HFFc6 (cell line): ENCODE data around the gene SETD1A. TPM values are rescaled to one million over a fixed set of nuclear protein-coding genes. Genes with fewer than 3 reads are reported as not detected.
A peak's percentile ranks its signal among the peaks of the same experiment; 100 is the strongest.

Experiments
- DNase-seq: peaks from one replicate; pipeline ENCODE4 v3.0.0-alpha.2; 2018
- H3K27ac Mint-ChIP-seq: 2 replicates; pipeline ENCODE4 v1.8.0; 2020; ENCODE audit warnings: mild to moderate bottlenecking, mixed read lengths
- H3K27me3 Mint-ChIP-seq: 2 replicates; pipeline ENCODE4 v1.8.0; 2021; ENCODE audit warnings: mild to moderate bottlenecking, moderate library complexity, mixed read lengths; ENCODE audit not compliant: insufficient read depth
- H3K36me3 Mint-ChIP-seq: 2 replicates; pipeline ENCODE4 v1.8.0; 2021; ENCODE audit warnings: low read depth, mixed read lengths
- H3K4me1 Mint-ChIP-seq: 2 replicates; pipeline ENCODE4 v1.8.0; 2020; ENCODE audit warnings: low read depth, mixed read lengths
- H3K4me3 Mint-ChIP-seq: 2 replicates; pipeline ENCODE4 v1.8.0; 2020; ENCODE audit warnings: mild to moderate bottlenecking, moderate library complexity, mixed read lengths
- H3K9me3 Mint-ChIP-seq: 2 replicates; pipeline ENCODE4 v1.8.0; 2020; ENCODE audit warnings: mild to moderate bottlenecking, mixed read lengths
- total RNA-seq, 6 experiments: library from RNA; stranded (reverse); fragmentation: NEBNext Ultra II Directional; extraction: Animal tissue kit (Norgen Biotek cat#: 25700); gene quantifications; 2 replicates in 1 of 6; 3 replicates in 5 of 6; pipeline ENCODE4 v1.2.3, GENCODE V29; 2021
- TF ChIP-seq, protein P1 (sequence below): fragments of 200-600 bp; sonication (generic); IDR thresholded peaks from 2 replicates; pipeline ENCODE4 v1.5.0; 2021; ENCODE audit warnings: antibody characterized with exemption, mild to moderate bottlenecking

Gene SETD1A
- total RNA-seq, 6 experiments from 2014 or later, result 13.4 to 15.8 (median 14.4) TPM

DNA sequence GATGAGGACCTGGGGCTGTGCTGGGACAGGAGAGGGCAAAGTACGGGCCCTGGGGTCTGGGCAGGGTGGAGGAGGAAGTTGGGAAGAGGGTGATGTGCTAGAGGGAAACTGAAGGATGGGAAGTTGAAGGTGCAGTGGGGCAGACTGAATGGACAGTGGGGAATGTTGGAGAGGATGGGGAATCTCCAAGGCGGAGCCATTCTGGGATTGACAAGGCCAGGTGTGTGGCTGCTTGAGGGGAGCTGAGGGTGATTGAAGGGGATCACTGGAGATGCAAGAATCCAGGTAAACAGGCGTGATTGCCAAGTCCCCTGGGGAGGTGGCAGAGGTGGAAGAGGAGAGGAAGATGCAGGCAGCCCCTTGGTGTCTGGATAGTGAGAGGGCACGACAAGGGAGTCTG is 18.9 kb downstream of the SETD1A start:
- no peaks in the 10 kb centered on the region for H3K9me3 Mint-ChIP-seq
- TF ChIP-seq, protein P1, sequence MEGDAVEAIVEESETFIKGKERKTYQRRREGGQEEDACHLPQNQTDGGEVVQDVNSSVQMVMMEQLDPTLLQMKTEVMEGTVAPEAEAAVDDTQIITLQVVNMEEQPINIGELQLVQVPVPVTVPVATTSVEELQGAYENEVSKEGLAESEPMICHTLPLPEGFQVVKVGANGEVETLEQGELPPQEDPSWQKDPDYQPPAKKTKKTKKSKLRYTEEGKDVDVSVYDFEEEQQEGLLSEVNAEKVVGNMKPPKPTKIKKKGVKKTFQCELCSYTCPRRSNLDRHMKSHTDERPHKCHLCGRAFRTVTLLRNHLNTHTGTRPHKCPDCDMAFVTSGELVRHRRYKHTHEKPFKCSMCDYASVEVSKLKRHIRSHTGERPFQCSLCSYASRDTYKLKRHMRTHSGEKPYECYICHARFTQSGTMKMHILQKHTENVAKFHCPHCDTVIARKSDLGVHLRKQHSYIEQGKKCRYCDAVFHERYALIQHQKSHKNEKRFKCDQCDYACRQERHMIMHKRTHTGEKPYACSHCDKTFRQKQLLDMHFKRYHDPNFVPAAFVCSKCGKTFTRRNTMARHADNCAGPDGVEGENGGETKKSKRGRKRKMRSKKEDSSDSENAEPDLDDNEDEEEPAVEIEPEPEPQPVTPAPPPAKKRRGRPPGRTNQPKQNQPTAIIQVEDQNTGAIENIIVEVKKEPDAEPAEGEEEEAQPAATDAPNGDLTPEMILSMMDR, result no peak
- H3K4me1 Mint-ChIP-seq, result no peaks in the 10 kb centered on the region
- H3K36me3 Mint-ChIP-seq, result peaks cover 40% of the 10 kb centered on the region
- peaks cover 8% of the 10 kb centered on the region; the same call in 1 of the 2 replicates for H3K27me3 Mint-ChIP-seq
- DNase-seq, result no peak
- peak overlapping the region; percentile 64 for H3K27ac Mint-ChIP-seq
- H3K4me3 Mint-ChIP-seq, result no peak overlapping the region

DNA sequence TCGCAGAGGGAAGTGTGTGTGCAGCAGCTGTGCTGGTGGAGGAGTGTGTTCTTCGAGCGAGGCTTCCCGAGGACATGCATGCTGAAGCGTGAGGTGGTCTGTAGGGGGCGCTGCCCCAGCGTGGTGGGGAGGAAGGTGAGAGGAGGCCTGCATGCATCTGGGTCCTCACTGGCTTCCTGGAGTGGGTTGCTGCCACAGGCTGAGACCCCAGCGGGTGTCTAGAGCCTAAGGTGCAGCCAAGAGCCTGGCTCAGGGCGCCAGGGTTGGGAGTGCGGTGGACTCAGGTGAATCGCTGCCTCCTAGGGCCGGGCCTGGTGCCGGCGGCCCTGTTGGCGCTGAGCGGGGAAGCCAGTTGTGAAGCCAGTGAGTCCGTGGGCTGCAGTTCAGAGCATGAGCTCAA is 19.9 kb downstream of the SETD1A start:
- Mint-ChIP-seq H3K36me3 (peaks cover 34% of the 10 kb centered on the region), H3K9me3 (no peaks in the 10 kb centered on the region), H3K27ac (no peak overlapping the region), H3K4me1 (peaks cover under 1% of the 10 kb centered on the region; the same call in 1 of the 2 replicates), H3K27me3 (peaks cover 11% of the 10 kb centered on the region), H3K4me3 (no peak overlapping the region)
- TF ChIP-seq, protein P1, result peak; percentile 77
- no peak for DNase-seq

DNA sequence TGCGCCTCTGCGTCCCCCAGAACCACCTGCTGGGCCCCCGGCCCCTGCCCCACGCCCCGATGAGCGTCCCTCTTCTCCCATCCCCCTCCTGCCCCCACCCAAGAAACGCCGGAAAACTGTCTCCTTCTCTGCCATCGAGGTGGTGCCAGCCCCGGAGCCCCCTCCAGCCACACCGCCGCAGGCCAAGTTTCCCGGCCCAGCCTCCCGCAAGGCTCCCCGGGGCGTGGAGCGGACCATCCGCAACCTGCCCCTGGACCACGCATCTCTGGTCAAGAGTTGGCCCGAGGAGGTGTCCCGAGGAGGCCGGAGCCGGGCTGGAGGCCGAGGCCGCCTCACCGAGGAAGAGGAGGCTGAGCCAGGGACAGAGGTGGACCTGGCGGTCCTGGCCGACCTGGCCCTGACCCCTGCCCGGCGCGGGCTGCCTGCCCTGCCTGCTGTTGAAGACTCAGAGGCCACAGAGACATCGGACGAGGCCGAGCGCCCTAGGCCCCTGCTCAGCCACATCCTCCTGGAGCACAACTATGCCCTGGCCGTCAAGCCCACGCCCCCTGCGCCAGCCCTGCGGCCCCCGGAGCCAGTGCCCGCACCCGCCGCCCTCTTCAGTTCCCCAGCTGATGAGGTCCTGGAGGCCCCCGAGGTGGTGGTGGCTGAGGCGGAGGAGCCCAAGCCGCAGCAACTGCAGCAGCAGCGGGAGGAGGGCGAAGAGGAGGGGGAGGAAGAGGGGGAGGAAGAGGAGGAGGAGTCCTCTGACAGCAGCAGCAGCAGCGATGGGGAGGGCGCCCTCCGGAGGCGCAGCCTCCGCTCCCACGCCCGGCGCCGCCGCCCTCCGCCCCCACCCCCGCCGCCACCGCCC is 21.8 kb downstream of the SETD1A start:
- H3K4me1 Mint-ChIP-seq, result peaks cover 6% of the 10 kb centered on the region; the same call in 1 of the 2 replicates
- TF ChIP-seq, protein P1, result no peak
- H3K27ac Mint-ChIP-seq, result no peak overlapping the region
- H3K36me3 Mint-ChIP-seq, result peaks cover 17% of the 10 kb centered on the region
- no peak overlapping the region for H3K4me3 Mint-ChIP-seq
- no peak for DNase-seq
- H3K27me3 Mint-ChIP-seq, result peaks cover 20% of the 10 kb centered on the region
- no peaks in the 10 kb centered on the region for H3K9me3 Mint-ChIP-seq

DNA sequence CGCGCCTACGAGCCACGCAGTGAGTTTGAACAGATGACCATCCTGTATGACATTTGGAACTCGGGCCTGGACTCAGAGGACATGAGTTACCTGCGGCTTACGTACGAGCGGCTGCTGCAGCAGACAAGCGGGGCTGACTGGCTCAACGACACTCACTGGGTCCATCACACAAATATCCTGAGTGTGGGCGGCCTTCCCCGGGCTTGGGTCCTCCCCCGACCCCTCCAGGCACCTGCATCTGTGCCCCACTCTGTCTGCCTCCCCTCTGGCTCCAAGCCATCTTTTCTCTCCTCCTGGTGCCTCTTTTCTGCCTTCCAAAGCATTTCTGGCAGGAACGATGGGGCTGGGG is 22.4 kb downstream of the SETD1A start:
- peaks cover 15% of the 10 kb centered on the region for H3K36me3 Mint-ChIP-seq
- H3K27ac Mint-ChIP-seq, result no peak overlapping the region
- H3K4me3 Mint-ChIP-seq, result no peak overlapping the region
- no peaks in the 10 kb centered on the region for H3K9me3 Mint-ChIP-seq
- peaks cover 6% of the 10 kb centered on the region; the same call in 1 of the 2 replicates for H3K4me1 Mint-ChIP-seq
- TF ChIP-seq, protein P1, result no peak
- peaks cover 22% of the 10 kb centered on the region for H3K27me3 Mint-ChIP-seq
- no peak for DNase-seq

DNA sequence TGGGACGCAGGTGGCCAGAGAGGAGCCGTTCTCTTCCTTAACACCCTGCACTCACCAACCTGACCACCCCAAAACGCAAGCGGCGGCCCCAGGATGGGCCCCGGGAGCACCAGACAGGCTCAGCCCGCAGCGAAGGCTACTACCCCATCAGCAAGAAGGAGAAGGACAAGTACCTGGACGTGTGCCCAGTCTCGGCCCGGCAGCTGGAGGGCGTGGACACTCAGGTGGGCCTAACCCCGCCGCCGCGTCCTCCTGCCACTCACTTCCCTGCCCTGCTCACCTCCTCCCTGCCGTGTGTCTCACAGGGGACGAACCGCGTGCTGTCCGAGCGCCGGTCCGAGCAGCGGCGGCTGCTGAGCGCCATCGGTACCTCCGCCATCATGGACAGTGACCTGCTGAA is 22.9 kb downstream of the SETD1A start:
- Mint-ChIP-seq H3K4me3 (no peak overlapping the region), H3K9me3 (no peaks in the 10 kb centered on the region), H3K4me1 (peaks cover 10% of the 10 kb centered on the region; the same call in 1 of the 2 replicates), H3K27ac (no peak overlapping the region), H3K27me3 (peaks cover 22% of the 10 kb centered on the region), H3K36me3 (peaks cover 15% of the 10 kb centered on the region)
- TF ChIP-seq, protein P1, result no peak
- DNase-seq, result no peak
